WERI-Rb-1 (cell line): ENCODE data around the gene IDE.
"Not testable (repeated sequence)": the region's sequence is repeated elsewhere in the genome, so short reads cannot be mapped to it uniquely, and the experiment has no call there.

Source experiments
- DNase-seq: peaks from one replicate; pipeline ENCODE4 v3.0.0-alpha.2; 2020
- H3K27ac ChIP-seq: fragments of 250-450 bp; sonication (Bioruptor Pico); 2 replicates; pipeline ENCODE4 v1.5.1; 2020; ENCODE audit warnings: mild to moderate bottlenecking, moderate library complexity
- H3K27me3 ChIP-seq: fragments of 250-450 bp; sonication (Bioruptor Pico); 2 replicates; pipeline ENCODE4 v1.5.1; 2021; ENCODE audit warnings: mild to moderate bottlenecking, low read depth, moderate library complexity; ENCODE audit not compliant: insufficient read depth, severe bottlenecking
- H3K36me3 ChIP-seq: fragments of 250-450 bp; sonication (Bioruptor Pico); 2 replicates; pipeline ENCODE4 v1.5.1; 2020; ENCODE audit warnings: mild to moderate bottlenecking, moderate library complexity
- H3K4me3 ChIP-seq: 2 replicates; pipeline ENCODE4 v1.5.1; 2011; ENCODE audit warnings: low read depth, mild to moderate bottlenecking, control low read depth, low read length
- H3K9me3 ChIP-seq: fragments of 250-450 bp; sonication (Bioruptor Pico); 2 replicates; pipeline ENCODE4 v1.5.1; 2021; ENCODE audit warnings: mild to moderate bottlenecking, moderate library complexity; ENCODE audit not compliant: severe bottlenecking
- CTCF ChIP-seq: IDR thresholded peaks from 2 replicates; pipeline ENCODE4 v1.5.1; 2011; ENCODE audit warnings: low read depth, mild to moderate bottlenecking, control low read depth, inconsistent platforms, low read length

IDE gene

GRCh38 chr10:92575961-92576360, 2.1 kb upstream of the IDE start:
- H3K4me3 ChIP-seq, result no peak overlapping the region
- no peaks in the 10 kb centered on the region for H3K9me3 ChIP-seq
- H3K27ac ChIP-seq, result no peak overlapping the region
- TF ChIP-seq CTCF, result no peak
- no peak for DNase-seq
- no peaks in the 10 kb centered on the region for H3K27me3 ChIP-seq
- peaks cover 11% of the 10 kb centered on the region for H3K36me3 ChIP-seq

GRCh38 chr10:92574548-92575261, 812 bp upstream of the IDE start:
- H3K9me3 ChIP-seq, result no peaks in the 10 kb centered on the region
- no peaks in the 10 kb centered on the region for H3K27me3 ChIP-seq
- peak; percentile 20; the same call in 1 of the 2 replicates for TF ChIP-seq CTCF
- no peak for DNase-seq
- H3K4me3 ChIP-seq, result peak overlapping the region; percentile 93
- peak overlapping the region; percentile 89 for H3K27ac ChIP-seq
- peaks cover 19% of the 10 kb centered on the region for H3K36me3 ChIP-seq

- Histone ChIP-seq H3K36me3 (peaks cover 29% of the 10 kb centered on the region), H3K9me3 (no peaks in the 10 kb centered on the region), H3K4me3 (peak overlapping the region; percentile 93), H3K27ac (peak overlapping the region; percentile 89), H3K27me3 (no peaks in the 10 kb centered on the region)
- TF ChIP-seq CTCF, result no peak
- peak; percentile 40 for DNase-seq
These were observed 649 bp downstream of the IDE start for GRCh38 chr10:92573091-92573797.

- peak; percentile 65 for DNase-seq
These were observed 1.4 kb downstream of the IDE start for GRCh38 chr10:92572362-92573090.

GRCh38 chr10:92571649-92572048, 2.2 kb downstream of the IDE start:
- Histone ChIP-seq H3K27me3 (no peaks in the 10 kb centered on the region), H3K27ac (no peak overlapping the region), H3K4me3 (no peak overlapping the region), H3K36me3 (peaks cover 36% of the 10 kb centered on the region), H3K9me3 (no peaks in the 10 kb centered on the region)
- TF ChIP-seq CTCF, result no peak
- no peak for DNase-seq

More at GRCh38 chr10:92572362-92573090, 1.4 kb downstream of the IDE start:
- no peaks in the 10 kb centered on the region for H3K27me3 ChIP-seq
- no peak for TF ChIP-seq CTCF
- H3K9me3 ChIP-seq, result no peaks in the 10 kb centered on the region
- H3K36me3 ChIP-seq, result peaks cover 36% of the 10 kb centered on the region
- H3K4me3 ChIP-seq, result peak overlapping the region; percentile 93
- H3K27ac ChIP-seq, result peak overlapping the region; percentile 89

GRCh38 chr10:92569663-92570062, 4.2 kb downstream of the IDE start:
- DNase-seq, H3K27ac ChIP-seq, H3K27me3 ChIP-seq, H3K9me3 ChIP-seq, H3K4me3 ChIP-seq: not testable (repeated sequence)
- H3K36me3 ChIP-seq, result peaks cover 36% of the 10 kb centered on the region
